Adipose tissue (tissue), 3 donors: ENCODE measurements around the gene MUC2. TPM values are rescaled to one million over a fixed set of nuclear protein-coding genes. Genes with fewer than 3 reads are reported as not detected.

Source experiments
- H3K27ac ChIP-seq: one replicate; pipeline ENCODE4 v1.5.1; 2013; ENCODE audit warnings: low read depth, low read length
- WGBS, 3 donors: extraction: QIAGEN DNeasy Blood & Tissue Kit; methylation state at CpG; one replicate each; pipeline ENCODE4 v1.1.7; 2013; 5-methylcytosine and 5-hydroxymethylcytosine counted together
- polyA plus RNA-seq, 3 donors: library from polyadenylated mRNA; stranded (reverse); fragments of 200-250 nt; gene quantifications; one replicate each; pipeline ENCODE4 v1.2.3, GENCODE V29; 2013
- donor health status: healthy with polysubstance abuse.
- donor health status: Bipolar disorder and iron deficiency.
- donor health status: healthy.

Gene MUC2
- polyA plus RNA-seq, result under 1 TPM in 2 of 3 donors, not detected in 1; 0.01 to 0.31 TPM

DNA sequence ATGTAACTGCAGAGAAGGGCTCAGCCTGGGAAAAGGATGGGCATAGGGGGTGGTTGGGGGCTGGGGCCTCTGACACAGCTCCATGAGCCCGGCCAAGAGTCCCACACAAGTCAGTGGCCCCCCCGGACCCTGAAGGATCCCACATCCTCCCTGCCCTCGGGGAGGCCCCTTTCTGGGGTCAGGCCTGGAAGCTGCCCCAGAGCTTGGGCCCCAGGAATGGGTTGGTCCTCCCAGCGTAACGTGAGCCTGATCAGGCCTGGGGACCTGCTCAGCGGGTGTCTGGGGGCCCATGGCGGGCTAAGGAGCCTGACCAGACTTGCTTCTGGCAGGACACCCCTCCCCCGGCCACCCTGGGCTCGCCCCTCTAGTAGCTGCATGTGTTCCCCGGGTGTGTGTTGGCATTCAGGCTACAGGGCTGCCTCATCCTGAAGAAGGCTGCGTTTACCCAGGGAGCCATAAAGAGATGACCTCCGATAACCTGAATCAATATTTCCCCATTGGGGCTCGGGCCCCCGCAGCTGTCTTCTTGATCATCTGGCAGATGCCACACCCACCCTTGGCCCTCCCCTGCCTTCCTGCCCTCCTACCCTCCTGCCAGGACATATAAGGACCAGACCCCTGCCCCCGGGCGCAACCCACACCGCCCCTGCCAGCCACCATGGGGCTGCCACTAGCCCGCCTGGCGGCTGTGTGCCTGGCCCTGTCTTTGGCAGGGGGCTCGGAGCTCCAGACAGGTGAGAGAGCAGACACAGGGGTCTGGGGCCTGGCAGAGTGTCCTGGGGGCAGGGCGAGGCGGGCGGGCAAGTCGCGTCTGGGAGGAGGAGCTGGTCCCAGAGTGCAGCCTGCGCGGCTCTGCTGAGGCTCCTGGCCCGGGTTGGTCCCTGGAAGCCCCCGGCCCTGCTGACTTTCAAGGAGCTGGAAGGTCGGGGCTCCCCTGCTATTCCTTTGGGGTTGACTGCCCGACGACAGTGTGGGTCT, at the start of gene MUC2:
MUC2 (plus strand) TSS at position 631 of the 978 bp plus-strand sequence.
- 81 to 86% (median 84%) methylated on average over 30 to 32 of the region's 32 CpGs for WGBS, 3 donors
- no peak within 1 kb of the TSS for H3K27ac ChIP-seq

DNA sequence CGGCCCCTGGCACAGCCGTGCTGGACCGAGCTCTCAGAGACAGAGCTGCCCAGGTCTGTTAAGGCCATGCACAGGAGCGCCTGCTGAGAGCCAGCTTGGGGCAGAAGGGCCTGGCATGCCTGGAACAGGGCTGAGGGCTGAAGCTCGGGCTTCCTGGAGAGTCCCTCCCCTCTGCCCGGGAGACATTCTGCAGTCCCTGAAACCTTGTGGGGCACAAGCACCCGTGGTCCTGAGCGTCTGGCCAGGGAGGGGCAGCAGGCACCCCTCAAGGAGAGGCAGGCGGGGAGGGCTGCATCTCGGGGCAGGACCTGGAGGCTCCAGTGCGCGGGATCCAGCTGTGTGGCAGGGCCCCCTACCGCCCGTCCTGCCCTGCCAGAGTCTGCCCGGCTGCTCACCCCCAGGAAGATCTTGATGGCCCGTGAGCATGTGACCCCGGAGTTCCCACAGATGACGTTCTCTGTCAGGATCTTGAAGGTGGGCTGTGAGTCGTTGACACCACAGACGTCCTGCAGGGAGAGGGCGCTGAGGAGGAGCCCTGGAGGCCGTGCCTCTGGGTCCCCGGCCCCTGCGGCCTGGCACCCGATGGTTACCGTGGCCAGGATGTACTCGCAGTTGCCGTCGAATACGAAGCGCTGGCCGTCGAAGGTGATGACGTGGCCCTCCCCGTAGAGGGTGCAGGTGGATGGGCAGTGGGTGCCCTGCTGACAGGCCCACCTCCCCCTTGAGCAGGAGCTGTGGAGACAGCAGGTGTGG, 49.1 kb upstream of the MUC2 start:
- WGBS, 3 donors, result 73 to 86% (median 77%) methylated on average over 34 to 35 of the region's 35 CpGs
- no peak overlapping the region for H3K27ac ChIP-seq

DNA sequence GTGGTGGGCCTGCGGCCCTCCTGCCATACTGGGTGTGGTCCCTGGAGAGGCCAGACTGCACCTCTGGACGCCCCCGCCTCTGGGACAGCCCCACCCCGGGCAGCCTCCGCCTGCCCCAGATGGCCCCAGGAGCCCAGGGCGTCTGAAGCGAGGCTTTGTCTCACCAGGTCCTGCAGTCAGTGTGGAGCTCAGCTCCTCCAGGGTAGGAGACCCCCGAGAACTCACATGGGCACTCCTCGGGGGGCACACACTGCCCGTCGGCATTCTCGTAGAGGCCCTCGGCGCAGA, 48.6 kb upstream of the MUC2 start:
- WGBS, 3 donors, result 83 to 91% (median 91%) methylated on average over 9 to 14 of the region's 14 CpGs
- no peak overlapping the region for H3K27ac ChIP-seq

DNA sequence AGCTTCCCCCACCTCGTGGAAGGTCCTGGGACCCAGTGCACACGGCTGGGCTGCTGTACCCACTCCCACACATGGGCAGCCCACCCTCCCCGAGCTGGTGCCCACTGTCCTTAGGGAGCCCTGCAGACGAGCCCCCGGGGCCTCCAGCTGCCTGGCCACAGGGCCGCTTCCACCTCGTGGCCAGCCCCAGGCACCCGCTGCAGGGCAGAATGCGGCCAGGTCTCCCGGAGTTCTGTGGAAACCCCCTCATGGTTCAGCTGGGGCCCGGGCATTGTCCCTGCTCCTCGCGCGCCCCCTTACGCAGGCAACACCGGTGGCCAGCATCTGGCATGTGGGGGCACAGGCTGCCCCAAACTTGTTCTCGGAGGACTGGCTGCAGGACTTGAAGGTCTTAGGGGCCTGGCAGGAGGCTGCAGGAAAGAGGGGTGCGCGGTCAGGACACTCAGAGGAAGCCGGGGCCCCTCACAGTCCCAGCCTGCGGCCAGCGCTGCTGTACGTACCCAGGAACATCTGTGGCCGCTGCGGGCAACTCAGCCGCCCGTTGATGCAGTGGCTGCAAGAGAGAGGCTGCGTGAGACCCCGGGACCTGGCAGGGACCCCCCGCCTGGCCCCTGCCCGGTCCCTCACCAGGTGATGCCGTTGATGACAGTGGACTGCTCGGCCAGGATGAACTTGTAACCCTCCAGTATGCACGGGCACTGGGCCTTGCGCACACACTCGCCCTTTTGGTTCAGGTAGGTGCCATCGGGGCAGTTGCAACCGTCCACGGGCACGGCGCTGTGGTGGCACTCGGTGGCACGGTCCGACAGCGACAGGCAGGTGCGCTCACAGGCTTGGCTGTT, 47.8 kb upstream of the MUC2 start:
- 81 to 93% (median 84%) methylated on average over 43 to 46 of the region's 46 CpGs for WGBS, 3 donors
- no peak overlapping the region for H3K27ac ChIP-seq

DNA sequence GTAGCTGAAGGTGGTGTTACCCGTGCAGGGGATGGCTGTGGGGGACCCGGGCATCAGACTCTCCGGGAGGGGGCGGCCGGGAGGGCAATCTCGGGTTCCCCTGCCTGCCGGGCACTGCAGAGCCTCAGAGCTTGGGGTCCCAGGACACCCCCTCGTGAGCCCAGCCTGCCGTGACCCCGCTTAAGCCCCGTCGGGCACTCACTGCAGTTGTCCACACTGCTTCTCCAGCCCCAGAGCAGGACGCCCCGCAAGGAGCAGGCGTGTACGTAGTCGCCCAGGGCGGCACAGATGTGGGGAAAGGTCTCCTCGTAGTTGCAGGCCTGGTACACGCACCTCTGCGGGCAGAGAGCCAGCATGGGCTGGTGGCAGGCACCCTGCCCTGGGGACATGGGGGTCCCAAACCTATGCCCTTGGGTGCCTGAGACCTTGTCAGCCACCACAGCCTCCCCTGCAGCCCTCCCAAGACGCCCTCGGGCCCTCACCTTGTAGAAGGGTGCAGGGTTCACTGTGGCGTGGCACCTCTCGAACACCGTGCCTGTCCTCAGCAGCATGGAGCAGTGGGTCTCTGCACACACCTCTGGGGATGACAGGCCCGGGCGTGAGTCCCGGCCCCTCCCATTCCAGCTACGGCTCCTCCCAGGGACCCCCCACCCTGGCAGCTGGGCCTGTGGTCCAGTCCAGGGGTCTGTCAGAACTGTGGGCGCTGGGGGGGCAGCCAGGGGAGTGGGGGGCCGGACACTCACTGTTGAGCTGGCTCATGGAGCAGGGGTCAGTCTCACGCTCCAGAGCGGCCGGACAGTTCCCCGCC, 47.0 kb upstream of the MUC2 start:
- H3K27ac ChIP-seq, result no peak overlapping the region
- WGBS, 3 donors, result 80 to 88% (median 85%) methylated on average over 36 of the region's 36 CpGs

DNA sequence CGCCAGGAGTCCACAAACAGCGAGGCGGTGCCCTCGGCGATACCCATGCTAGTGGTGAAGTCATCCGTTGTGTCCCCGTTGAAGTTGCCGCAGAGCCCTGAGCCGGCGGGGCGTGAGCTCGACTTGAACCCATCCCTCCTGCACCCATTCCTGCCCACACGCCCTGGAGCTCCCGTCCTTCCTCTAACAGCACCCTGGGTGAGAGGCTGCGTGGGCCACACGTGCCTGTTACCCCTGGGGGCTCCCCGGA, 46.5 kb upstream of the MUC2 start:
- WGBS, 3 donors, result 81 to 88% (median 87%) methylated on average over 17 of the region's 17 CpGs
- no peak overlapping the region for H3K27ac ChIP-seq

DNA sequence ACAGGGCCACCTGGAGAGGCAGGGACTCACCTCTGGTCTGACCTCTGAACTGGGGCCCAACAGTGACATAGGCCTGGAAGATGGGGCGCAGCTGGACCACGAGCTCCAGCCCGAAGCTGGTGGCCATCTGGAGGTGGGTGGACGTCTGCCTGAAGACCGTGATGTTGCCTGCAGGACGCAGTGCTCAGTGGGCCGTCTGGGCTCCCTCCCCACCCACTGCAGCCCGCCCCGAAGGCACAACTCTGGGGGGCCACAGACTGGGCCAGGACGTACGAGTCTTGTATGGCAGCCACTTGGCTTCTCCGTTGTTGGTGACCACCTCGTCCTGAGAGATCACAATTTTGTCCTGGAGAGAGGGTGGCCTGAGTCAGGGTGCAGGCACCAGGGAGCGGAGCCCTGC, 46.1 kb upstream of the MUC2 start:
- 80 to 91% (median 85%) methylated on average over 13 to 14 of the region's 14 CpGs for WGBS, 3 donors
- no peak overlapping the region for H3K27ac ChIP-seq

DNA sequence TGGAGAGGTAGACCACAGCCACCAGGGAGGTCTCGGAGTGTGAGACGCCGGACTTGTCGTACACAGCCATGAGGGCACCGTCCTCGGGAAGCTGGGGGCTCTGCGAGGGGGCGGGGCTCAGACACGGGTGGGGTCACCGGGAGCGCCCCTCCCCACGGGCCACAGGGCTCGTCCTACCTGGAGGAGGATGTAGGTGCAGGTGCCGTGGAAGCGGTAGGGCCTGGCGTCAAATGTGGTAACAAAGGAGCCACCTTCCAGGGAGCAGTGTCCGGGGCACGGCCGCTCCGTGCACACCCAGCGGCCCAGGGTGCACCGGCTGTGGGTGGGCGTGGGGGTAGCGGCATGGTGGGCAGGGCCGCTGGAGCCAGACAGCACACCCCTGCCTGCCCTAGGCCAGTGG, 45.6 kb upstream of the MUC2 start:
- WGBS, 3 donors, result 78 to 84% (median 80%) methylated on average over 24 to 25 of the region's 25 CpGs
- no peak overlapping the region for H3K27ac ChIP-seq

DNA sequence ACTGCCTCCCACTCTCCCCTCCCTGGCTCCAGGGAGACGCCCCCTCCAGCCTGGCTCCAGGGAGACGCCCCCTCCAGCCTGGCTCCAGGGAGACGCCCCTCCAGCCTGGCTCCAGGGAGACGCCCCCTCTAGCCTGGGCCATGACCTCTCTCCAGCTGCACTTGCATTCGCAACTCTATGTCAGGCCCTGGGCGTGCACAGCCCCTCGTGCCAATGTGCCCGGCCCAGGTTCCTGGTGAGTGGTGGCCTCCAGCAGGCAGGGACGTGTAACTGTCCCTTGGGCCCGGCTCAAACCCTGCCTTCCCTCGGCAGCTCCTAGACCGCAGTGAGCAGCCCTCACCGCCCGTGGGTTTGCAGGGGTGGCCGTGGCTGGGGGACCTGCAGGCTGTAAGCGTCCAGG, 45.0 kb upstream of the MUC2 start:
- 30 to 74% (median 52%) methylated on average over 15 to 16 of the region's 16 CpGs for WGBS, 3 donors
- no peak overlapping the region for H3K27ac ChIP-seq

DNA sequence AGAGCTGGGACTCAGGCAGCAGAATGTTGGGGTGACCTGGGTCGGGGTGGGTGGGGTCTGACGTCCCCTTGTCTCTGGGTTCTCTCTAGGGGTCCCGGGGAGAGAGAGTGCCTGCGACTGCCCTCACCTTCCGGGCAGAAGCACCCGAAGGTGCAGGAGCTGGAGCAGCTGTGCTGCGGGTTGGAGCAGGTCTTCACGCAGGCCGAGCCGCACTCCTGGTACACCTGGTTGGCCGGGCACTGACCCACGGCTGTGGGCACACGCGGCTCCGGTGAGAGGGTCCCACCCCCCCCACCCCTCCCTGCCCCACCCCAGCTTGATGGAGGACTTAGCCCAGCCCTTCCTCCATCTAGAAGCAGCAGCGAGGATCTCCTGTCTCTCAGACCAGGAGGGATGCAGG, 44.6 kb upstream of the MUC2 start:
- WGBS, 3 donors, result 75 to 82% (median 75%) methylated on average over 15 to 16 of the region's 16 CpGs
- H3K27ac ChIP-seq, result no peak overlapping the region

DNA sequence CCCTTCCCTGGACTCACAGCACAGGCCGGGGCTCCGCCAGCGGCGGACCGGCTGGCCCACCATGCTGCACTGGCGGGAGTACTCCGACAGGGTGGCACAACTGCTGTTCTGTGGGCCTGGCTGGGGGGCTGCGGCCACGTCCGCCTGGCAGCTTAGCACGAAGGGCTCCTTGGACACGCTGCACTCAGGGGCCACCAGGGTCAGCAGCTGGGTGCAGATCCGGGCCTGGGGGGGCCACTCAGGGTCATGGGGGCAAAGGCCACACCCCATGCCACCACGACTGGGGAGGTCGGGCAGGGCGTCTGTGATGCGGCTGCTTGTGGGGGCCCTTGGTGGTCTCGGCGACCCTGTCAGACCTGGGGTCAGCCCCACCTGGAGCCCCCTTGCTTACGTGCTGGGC, 44.1 kb upstream of the MUC2 start:
- no peak overlapping the region for H3K27ac ChIP-seq
- 60 to 83% (median 71%) methylated on average over 14 to 20 of the region's 20 CpGs for WGBS, 3 donors

DNA sequence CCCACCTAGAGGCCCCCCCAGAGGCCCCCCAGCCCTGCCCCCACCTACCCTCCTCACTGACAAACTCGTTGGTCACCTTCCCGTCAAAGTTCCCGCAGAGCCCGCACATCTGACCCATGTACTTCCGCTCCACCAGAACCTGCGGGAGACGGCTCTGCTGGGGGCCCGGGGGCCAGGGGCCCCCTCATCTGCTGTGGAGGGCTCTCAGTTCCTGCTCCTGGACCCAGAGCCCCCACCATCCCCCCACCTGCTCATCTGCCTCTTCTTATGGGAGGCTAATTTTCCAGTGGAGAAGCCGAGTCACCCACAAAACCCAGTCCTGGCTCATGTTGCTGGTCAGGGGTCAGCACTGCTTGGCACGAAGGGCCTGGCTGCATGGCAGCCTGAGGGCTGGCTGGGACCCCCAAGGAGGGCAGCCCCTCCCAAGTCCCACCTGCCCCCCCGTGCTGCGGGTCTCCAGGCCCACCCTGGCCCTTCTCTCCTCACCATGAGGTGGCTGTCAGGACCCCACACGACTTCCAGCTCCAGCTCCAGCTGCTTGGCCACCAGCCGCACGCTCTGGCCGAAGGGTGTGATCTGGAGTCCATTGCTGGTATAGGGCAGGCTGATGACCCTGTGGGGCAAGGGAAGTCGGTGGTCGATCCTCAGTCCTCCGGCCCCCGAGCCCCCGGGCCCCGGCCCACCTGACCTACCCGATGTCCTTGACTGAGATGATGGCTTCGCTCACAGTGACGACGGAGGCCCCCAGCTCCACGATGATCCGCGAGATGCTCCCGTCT, 43.4 kb upstream of the MUC2 start:
- 81 to 86% (median 81%) methylated on average over 30 of the region's 30 CpGs for WGBS, 3 donors

DNA sequence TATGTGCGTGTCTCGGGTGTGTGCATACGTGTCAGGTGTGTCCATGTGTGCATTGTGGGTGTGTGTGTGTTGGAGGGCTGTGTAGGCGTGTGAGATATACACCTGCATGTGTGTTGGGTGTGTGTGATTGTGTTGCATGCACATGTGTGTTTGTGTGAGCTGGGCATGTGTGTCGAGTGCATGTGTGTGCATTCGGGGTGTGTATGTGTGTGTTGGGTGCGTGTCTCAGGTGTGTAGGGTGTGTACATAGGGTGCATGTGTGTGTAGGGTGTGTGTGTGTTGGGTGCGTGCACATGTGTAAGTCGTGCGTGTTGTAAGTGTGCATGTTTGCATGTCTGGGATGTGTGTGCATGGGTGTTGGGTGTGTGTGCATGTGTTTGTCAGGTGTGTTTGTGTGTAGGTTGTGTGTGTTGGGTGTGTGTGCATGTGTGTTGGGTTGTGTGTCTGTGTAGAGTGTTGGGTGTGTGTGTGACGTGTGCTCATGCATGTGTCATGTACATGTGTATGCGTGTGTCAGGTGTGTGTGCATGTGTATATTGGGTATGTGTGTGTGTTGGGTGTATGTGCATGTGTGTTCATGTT, 42.3 kb upstream of the MUC2 start:
- no peak overlapping the region for H3K27ac ChIP-seq
- WGBS, 3 donors, result 92 to 99% (median 94%) methylated on average over 12 of the region's 12 CpGs

More for the DNA sequence above, 43.4 kb upstream of the MUC2 start:
- no peak overlapping the region for H3K27ac ChIP-seq

DNA sequence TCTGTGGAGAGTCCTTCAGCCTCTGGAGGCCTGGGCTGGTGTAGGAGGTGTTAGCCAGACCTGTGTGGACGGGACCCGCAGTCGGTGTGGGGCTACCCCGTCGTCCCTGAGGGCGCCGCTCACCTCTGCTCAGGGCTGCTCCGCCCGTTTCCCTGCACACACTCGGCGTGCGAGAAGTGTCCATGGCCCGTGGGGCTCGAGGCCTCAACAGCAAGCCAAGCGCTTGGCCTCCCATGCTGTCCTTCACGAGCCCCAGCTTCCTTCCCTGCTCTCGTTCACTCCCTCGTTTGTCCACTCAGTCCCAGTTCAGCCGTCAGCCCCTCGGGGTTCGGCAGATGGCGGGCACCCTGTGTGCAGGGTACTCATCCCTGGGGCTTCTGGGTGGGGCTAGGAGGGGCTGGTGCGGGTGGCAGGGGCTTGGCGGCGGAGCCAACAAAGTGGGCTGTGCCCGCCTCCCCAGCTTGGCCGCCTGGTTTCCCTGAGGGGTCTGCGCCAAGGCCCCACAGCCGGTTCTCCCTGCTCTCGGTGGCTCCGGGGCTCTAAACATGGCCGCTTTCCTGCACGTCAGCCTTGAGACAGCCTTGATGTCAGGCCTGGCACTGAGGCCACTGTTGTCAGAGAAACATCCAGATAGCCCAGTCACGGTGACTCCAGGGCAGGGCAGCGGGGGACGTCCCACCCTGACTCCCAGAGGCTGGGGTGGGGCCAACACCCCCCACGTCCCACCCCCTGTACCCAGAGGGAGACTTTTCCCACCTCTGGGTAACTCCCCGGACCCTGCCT, 41.5 kb upstream of the MUC2 start:
- WGBS, 3 donors, result 72 to 80% (median 75%) methylated on average over 36 to 38 of the region's 38 CpGs
- H3K27ac ChIP-seq, result no peak overlapping the region

DNA sequence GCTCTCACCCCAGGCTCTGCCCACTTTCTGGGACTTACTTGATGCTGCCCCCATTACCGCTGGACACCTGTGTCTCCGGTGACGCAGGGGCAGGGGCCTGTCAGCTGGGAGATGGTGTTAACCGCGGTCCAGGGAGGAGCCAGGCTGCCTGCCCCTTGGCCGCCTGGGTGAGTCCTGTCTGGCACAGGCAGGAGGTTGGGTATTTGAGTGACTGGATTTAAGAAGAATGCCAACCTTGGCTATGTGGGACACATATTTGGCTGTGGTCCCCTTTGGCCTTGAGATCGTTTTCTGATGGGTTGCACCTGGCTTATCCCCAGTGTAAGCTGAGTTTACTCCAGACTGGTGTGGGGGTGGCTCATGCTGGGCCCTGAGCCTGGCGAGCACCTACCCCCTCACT, 40.7 kb upstream of the MUC2 start:
- H3K27ac ChIP-seq, result no peak overlapping the region
- WGBS, 3 donors, result 31 to 74% (median 73%) methylated on average over 8 of the region's 8 CpGs

DNA sequence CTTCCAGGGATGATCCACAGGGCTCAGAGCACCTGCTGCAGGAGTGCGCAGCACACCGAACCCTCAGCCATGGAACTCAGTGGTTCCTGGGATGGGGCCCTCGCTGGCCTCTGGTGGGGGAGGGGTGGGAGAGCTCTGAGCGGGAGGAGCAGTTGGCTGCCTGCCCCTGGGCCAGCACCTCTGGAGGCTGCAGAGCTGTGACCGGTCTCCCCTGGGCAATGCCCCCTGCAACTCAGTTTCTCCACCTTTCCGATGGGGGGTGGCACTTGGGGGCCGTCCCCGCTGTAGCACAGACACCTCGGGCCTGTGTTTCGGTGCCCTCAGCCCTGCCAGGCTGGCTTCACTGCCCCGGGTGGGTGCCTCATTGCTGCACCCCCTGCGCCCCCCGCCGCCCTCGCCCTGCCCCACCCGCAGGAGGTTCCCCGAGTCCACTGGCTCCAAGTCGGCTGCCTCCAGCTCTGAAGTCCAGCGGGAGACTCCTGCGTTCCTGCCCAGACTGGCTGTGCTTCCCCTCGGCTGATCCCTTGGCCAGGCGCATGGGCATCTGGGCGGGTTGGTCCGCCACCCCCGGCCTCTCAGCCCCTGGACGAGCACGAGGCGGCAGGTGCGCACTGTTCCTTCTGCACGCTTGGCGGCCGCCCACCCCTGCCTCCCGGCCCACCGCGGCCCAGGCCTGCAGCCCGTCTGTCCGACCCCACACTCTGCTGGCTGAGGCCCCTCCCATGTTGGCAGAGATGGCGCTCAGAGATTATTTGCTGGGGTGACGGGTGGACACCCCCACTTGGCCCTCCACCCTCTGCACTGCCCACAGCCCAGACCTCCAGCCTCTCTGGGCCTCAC, 40.0 kb upstream of the MUC2 start:
- no peak overlapping the region for H3K27ac ChIP-seq
- 49 to 71% (median 65%) methylated on average over 36 to 39 of the region's 39 CpGs for WGBS, 3 donors
